BJ (cell line): Measurements from ENCODE around the gene RACGAP1. TPM values are rescaled to one million over a fixed set of nuclear protein-coding genes. Genes with fewer than 3 reads are reported as not detected.
A peak's percentile ranks its signal among the peaks of the same experiment; 100 is the strongest.

Experiments used
- CTCF ChIA-PET: fragments of 350-600 bp; formaldehyde crosslinking; extraction: SDS; loops from one replicate; lab custom pipeline; 2021; ENCODE audit warnings: antibody characterized with exemption, inconsistent platforms; lab: Yijun Ruan, JAX
- POLR2A ChIA-PET: fragments of 300-600 bp; sonication (Branson Sonifier 250); formaldehyde crosslinking; extraction: SDS; loops from one replicate; lab custom pipeline; 2021; ENCODE audit warnings: antibody characterized with exemption; lab: Charles Lee
- DNase-seq: peaks from one replicate; pipeline ENCODE4 v3.0.0-alpha.2; 2011; ENCODE audit warnings: low read depth
- H3K27me3 ChIP-seq: 2 replicates; pipeline ENCODE4 v1.6.0; 2011; ENCODE audit warnings: low read length; ENCODE audit not compliant: control insufficient read depth, insufficient read depth
- H3K36me3 ChIP-seq: 2 replicates; pipeline ENCODE4 v1.5.1; 2011; ENCODE audit warnings: low read length; ENCODE audit not compliant: control insufficient read depth, insufficient read depth
- H3K4me3 ChIP-seq: 2 replicates; pipeline ENCODE4 v1.5.1; 2011; ENCODE audit warnings: low read depth, mild to moderate bottlenecking, control low read depth, low read length
- CTCF ChIP-seq: IDR thresholded peaks from 2 replicates; pipeline ENCODE4 v1.5.1; 2011; ENCODE audit warnings: low read depth, mild to moderate bottlenecking, control low read depth, inconsistent platforms, low read length, moderate library complexity; ENCODE audit not compliant: insufficient read depth
- polyA plus RNA-seq: library from polyadenylated mRNA; depleted of rRNA; stranded (reverse); fragments of >200 nt; gene quantifications from 2 replicates; pipeline ENCODE4 v1.2.3, GENCODE V29; 2011

The RACGAP1 gene
- polyA plus RNA-seq, 1 experiment: 42.8 TPM

- TF ChIP-seq CTCF: peak; percentile 93
- DNase-seq: peak; percentile 9
- H3K36me3 ChIP-seq: no peaks in the 10 kb centered on the region
- POLR2A ChIA-PET: no interaction called here
- no peak overlapping the region for H3K4me3 ChIP-seq
- H3K27me3 ChIP-seq: peaks cover 5% of the 10 kb centered on the region
- CTCF ChIA-PET: interaction anchor here (0.6 to 3.9 kb wide), 34 partner anchors 9 to 1272 kb away, joined by 3 to 51 read pairs (median 5); partner anchors contain the start of genes AQP5 and POU6F1
Measured at GRCh38 chr12:49945394-49946080, 79.8 kb downstream of the RACGAP1 start.

GRCh38 chr12:49944718-49945117 is 80.6 kb downstream of the RACGAP1 start:
- TF ChIP-seq CTCF: no peak
- Histone ChIP-seq H3K36me3 (no peaks in the 10 kb centered on the region), H3K27me3 (peaks cover 5% of the 10 kb centered on the region; the same call in 1 of the 2 replicates), H3K4me3 (no peak overlapping the region)
- POLR2A ChIA-PET: no interaction called here
- no peak for DNase-seq
- CTCF ChIA-PET: interaction anchor here (1.1 to 3.9 kb wide), 11 partner anchors 10 to 124 kb away, joined by 3 to 51 read pairs (median 25); no protein-coding TSS in a partner anchor

- H3K4me3 ChIP-seq: no peak overlapping the region
- peaks cover 5% of the 10 kb centered on the region; the same call in 1 of the 2 replicates for H3K27me3 ChIP-seq
- TF ChIP-seq CTCF: no peak
- CTCF ChIA-PET: interaction anchor here (0.7 to 2.7 kb wide), 6 partner anchors 12 to 112 kb away, joined by 3 to 14 read pairs (median 3); no protein-coding TSS in a partner anchor
- POLR2A ChIA-PET: no interaction called here
- DNase-seq: no peak
- no peaks in the 10 kb centered on the region for H3K36me3 ChIP-seq
Measured at GRCh38 chr12:49944046-49944445, 81.2 kb downstream of the RACGAP1 start.

GRCh38 chr12:49943625-49943960 is 81.7 kb downstream of the RACGAP1 start:
- ChIA-PET CTCF (interaction anchor here (0.7 to 2.7 kb wide), 8 partner anchors 12 to 127 kb away, joined by 3 to 14 read pairs (median 4); no protein-coding TSS in a partner anchor), POLR2A (no interaction called here)
- Histone ChIP-seq H3K27me3 (peaks cover 5% of the 10 kb centered on the region; the same call in 1 of the 2 replicates), H3K4me3 (no peak overlapping the region), H3K36me3 (no peaks in the 10 kb centered on the region)
- no peak for TF ChIP-seq CTCF
- no peak for DNase-seq

- no peak for DNase-seq
- Histone ChIP-seq H3K4me3 (no peak overlapping the region), H3K27me3 (peaks cover 4% of the 10 kb centered on the region; the same call in 1 of the 2 replicates), H3K36me3 (no peaks in the 10 kb centered on the region)
- ChIA-PET CTCF (interaction anchor here (0.7 to 2.7 kb wide), 10 partner anchors 12 to 127 kb away, joined by 3 to 14 read pairs (median 4); no protein-coding TSS in a partner anchor), POLR2A (no interaction called here)
- TF ChIP-seq CTCF: no peak
Measured at GRCh38 chr12:49942921-49943624, 82.2 kb downstream of the RACGAP1 start.
